GM23338 (cell line): ENCODE results near the gene KRTAP24-1. TPM values are rescaled to one million over a fixed set of nuclear protein-coding genes. Genes with fewer than 3 reads are reported as not detected.

Experiments used
- ATAC-seq: fragments of 200-7000 bp; cut with Tn5 transposase; 3 replicates; pipeline ENCODE4 v1.9.1; 2020
- DNase-seq: peaks from one replicate; pipeline ENCODE4 v3.0.0-alpha.2; 2015; ENCODE audit warnings: low spot score
- H2AFZ ChIP-seq: fragments of 200-600 bp; sonication (generic); 2 replicates; pipeline ENCODE4 v1.8.0; 2016; ENCODE audit warnings: antibody characterized with exemption, mild to moderate bottlenecking, moderate library complexity
- H3F3A ChIP-seq: fragments of 200-600 bp; sonication (generic); replicated peaks from 2 replicates; pipeline ENCODE4 v1.8.0; 2017; ENCODE audit warnings: antibody characterized with exemption, mixed run types, low read depth
- H3K27ac ChIP-seq: fragments of 200-600 bp; sonication (generic); 2 replicates; pipeline ENCODE4 v1.6.1; 2016; ENCODE audit warnings: low read depth
- H3K27me3 ChIP-seq: fragments of 200-600 bp; sonication (generic); 2 replicates; pipeline ENCODE4 v1.8.0; 2016; ENCODE audit warnings: mild to moderate bottlenecking, mixed run types, moderate library complexity; ENCODE audit not compliant: insufficient read depth
- H3K36me3 ChIP-seq: fragments of 200-600 bp; sonication (generic); 2 replicates; pipeline ENCODE4 v1.8.0; 2016; ENCODE audit warnings: mild to moderate bottlenecking; ENCODE audit not compliant: insufficient read depth
- H3K4me1 ChIP-seq: fragments of 200-600 bp; sonication (generic); 2 replicates; pipeline ENCODE4 v1.8.0; 2016; ENCODE audit warnings: mild to moderate bottlenecking, moderate library complexity; ENCODE audit not compliant: insufficient read depth
- H3K4me2 ChIP-seq: fragments of 200-600 bp; sonication (generic); 2 replicates; pipeline ENCODE4 v1.7.1; 2017; ENCODE audit warnings: mixed run types
- H3K4me3 ChIP-seq: fragments of 200-600 bp; sonication (generic); 2 replicates; pipeline ENCODE4 v1.6.1; 2016; ENCODE audit warnings: mixed run types
- H3K79me2 ChIP-seq: fragments of 200-600 bp; sonication (generic); replicated peaks from 2 replicates; pipeline ENCODE4 v1.8.0; 2017; ENCODE audit warnings: mild to moderate bottlenecking; ENCODE audit not compliant: insufficient read depth
- H3K9me2 ChIP-seq: fragments of 200-600 bp; sonication (generic); 2 replicates; pipeline ENCODE4 v1.8.0; 2017; ENCODE audit not compliant: insufficient read depth
- H4K20me1 ChIP-seq: fragments of 200-600 bp; sonication (generic); replicated peaks from 2 replicates; pipeline ENCODE4 v1.8.0; 2017; ENCODE audit warnings: mild to moderate bottlenecking; ENCODE audit not compliant: insufficient read depth
- H3K27ac Mint-ChIP-seq: 2 replicates; pipeline ENCODE4 v1.8.0; 2020; ENCODE audit warnings: inconsistent platforms, mild to moderate bottlenecking, moderate library complexity, mixed read lengths
- H3K27me3 Mint-ChIP-seq: 3 replicates; pipeline ENCODE4 v1.8.0; 2022; ENCODE audit warnings: low read depth, mild to moderate bottlenecking, moderate library complexity, mixed read lengths, inconsistent platforms; ENCODE audit not compliant: insufficient read depth, poor library complexity
- H3K36me3 Mint-ChIP-seq: 3 replicates; pipeline ENCODE4 v1.8.0; 2021; ENCODE audit warnings: low read depth, mild to moderate bottlenecking, inconsistent platforms, moderate library complexity, mixed read lengths
- H3K4me1 Mint-ChIP-seq: 3 replicates; pipeline ENCODE4 v1.8.0; 2020; ENCODE audit warnings: mild to moderate bottlenecking, inconsistent platforms, mixed read lengths
- H3K4me3 Mint-ChIP-seq: 3 replicates; pipeline ENCODE4 v1.8.0; 2021; ENCODE audit warnings: moderate library complexity, mild to moderate bottlenecking, inconsistent platforms, mixed read lengths
- H3K9me3 Mint-ChIP-seq: 3 replicates; pipeline ENCODE4 v1.8.0; 2020; ENCODE audit warnings: moderate library complexity, mild to moderate bottlenecking, inconsistent platforms, mixed read lengths
- CREB1 ChIP-seq: fragments of 250-450 bp; sonication (Bioruptor Pico); IDR thresholded peaks from 2 replicates; pipeline ENCODE4 v1.5.0; 2020; ENCODE audit warnings: low read depth, mild to moderate bottlenecking, moderate library complexity
- EZH2 ChIP-seq: fragments of 200-600 bp; sonication (generic); IDR thresholded peaks from one replicate; pipeline ENCODE4 v1.8.0; 2017; ENCODE audit warnings: antibody characterized with exemption, mild to moderate bottlenecking, low read depth; ENCODE audit not compliant: unreplicated experiment
- EZH2phosphoT487 ChIP-seq: fragments of 200-600 bp; sonication (generic); IDR thresholded peaks from one replicate; pipeline ENCODE4 v1.8.1; 2018; ENCODE audit warnings: antibody characterized with exemption; ENCODE audit not compliant: unreplicated experiment
- JUNB ChIP-seq: IDR thresholded peaks from one replicate; pipeline ENCODE4 v1.6.1; 2016; ENCODE audit warnings: antibody characterized with exemption; ENCODE audit not compliant: unreplicated experiment
- NANOG ChIP-seq: IDR thresholded peaks from 2 replicates; pipeline ENCODE4 v1.6.1; 2016; ENCODE audit warnings: antibody characterized with exemption, borderline replicate concordance
- POLR2AphosphoS5 ChIP-seq: IDR thresholded peaks from 2 replicates; pipeline ENCODE4 v1.6.1; 2016; ENCODE audit warnings: antibody characterized with exemption, low read depth
- STAT1 ChIP-seq: IDR thresholded peaks from one replicate; pipeline ENCODE4 v1.6.1; 2016; ENCODE audit warnings: antibody characterized with exemption; ENCODE audit not compliant: unreplicated experiment
- ZNF331 ChIP-seq: fragments of 250-450 bp; sonication (Bioruptor Pico); IDR thresholded peaks from 2 replicates; pipeline ENCODE4 v1.5.0; 2020; ENCODE audit warnings: low read depth, mild to moderate bottlenecking, moderate library complexity
- ZNF462 ChIP-seq: fragments of 250-450 bp; sonication (Bioruptor Pico); IDR thresholded peaks from 2 replicates; pipeline ENCODE4 v1.5.0; 2020; ENCODE audit warnings: mild to moderate bottlenecking, moderate library complexity
- polyA plus RNA-seq: library from polyadenylated mRNA; unstranded; fragments of >200 nt; fragmentation: Nextera tagmentation; extraction: Ambion mirVana; gene quantifications from 2 replicates; pipeline ENCODE4 v1.2.1, GENCODE V29; 2016
- total RNA-seq: library from RNA; depleted of rRNA; stranded (reverse); fragments of >200 nt; shearing (Covaris generic); gene quantifications from 2 replicates; pipeline ENCODE4 v1.2.3, GENCODE V29; 2014
- TF ChIP-seq, protein P1 (sequence below), 2 experiments: fragments of 200-600 bp in 1 of 2; sonication (generic) in 1 of 2; conservative IDR thresholded peaks; 2 replicates each; pipeline versions ENCODE4 v1.5.1 to v1.6.1; 2016 to 2017; ENCODE audit warnings: antibody characterized with exemption in 2 of 2, low read depth in 2 of 2, mild to moderate bottlenecking in 2 of 2, moderate library complexity in 1 of 2
- TF ChIP-seq, protein P2 (sequence below): IDR thresholded peaks from 2 replicates; pipeline ENCODE4 v1.6.1; 2016; ENCODE audit warnings: antibody characterized with exemption
- TF ChIP-seq, protein P3 (sequence below): IDR thresholded peaks from one replicate; pipeline ENCODE4 v1.6.1; 2018; ENCODE audit warnings: antibody characterized with exemption; ENCODE audit not compliant: unreplicated experiment

The KRTAP24-1 gene
- total and polyA plus RNA-seq, 2 experiments from 2014 or later: not detected

- no peaks in the 10 kb centered on the region for H3K27me3 Mint-ChIP-seq
- no peaks in the 10 kb centered on the region for H3K9me3 Mint-ChIP-seq
- DNase-seq (no peak), ATAC-seq (no peak)
- no peaks in the 10 kb centered on the region for H3K4me1 ChIP-seq
- H3K36me3 ChIP-seq: no peaks in the 10 kb centered on the region
- H3K4me3 ChIP-seq: no peak overlapping the region
- no peak overlapping the region for H3K27ac ChIP-seq
- H4K20me1 ChIP-seq: no peaks in the 10 kb centered on the region
- H3K27me3 ChIP-seq: no peaks in the 10 kb centered on the region
- H3F3A ChIP-seq: no peaks in the 10 kb centered on the region
- TF ChIP-seq CREB1 (CRISPR knock-in tag) (no peak), EZH2 (no peak), ZNF331 (CRISPR knock-in tag) (no peak), JUNB (no peak), POLR2AphosphoS5 (no peak), EZH2phosphoT487 (no peak), STAT1 (no peak), NANOG (no peak), ZNF462 (CRISPR knock-in tag) (no peak)
- TF ChIP-seq, protein P1, sequence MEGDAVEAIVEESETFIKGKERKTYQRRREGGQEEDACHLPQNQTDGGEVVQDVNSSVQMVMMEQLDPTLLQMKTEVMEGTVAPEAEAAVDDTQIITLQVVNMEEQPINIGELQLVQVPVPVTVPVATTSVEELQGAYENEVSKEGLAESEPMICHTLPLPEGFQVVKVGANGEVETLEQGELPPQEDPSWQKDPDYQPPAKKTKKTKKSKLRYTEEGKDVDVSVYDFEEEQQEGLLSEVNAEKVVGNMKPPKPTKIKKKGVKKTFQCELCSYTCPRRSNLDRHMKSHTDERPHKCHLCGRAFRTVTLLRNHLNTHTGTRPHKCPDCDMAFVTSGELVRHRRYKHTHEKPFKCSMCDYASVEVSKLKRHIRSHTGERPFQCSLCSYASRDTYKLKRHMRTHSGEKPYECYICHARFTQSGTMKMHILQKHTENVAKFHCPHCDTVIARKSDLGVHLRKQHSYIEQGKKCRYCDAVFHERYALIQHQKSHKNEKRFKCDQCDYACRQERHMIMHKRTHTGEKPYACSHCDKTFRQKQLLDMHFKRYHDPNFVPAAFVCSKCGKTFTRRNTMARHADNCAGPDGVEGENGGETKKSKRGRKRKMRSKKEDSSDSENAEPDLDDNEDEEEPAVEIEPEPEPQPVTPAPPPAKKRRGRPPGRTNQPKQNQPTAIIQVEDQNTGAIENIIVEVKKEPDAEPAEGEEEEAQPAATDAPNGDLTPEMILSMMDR (conservative IDR thresholded peaks at IDR 0.05; ENCODE audit: low read depth in 2 of 2): no peak
- TF ChIP-seq, protein P2, sequence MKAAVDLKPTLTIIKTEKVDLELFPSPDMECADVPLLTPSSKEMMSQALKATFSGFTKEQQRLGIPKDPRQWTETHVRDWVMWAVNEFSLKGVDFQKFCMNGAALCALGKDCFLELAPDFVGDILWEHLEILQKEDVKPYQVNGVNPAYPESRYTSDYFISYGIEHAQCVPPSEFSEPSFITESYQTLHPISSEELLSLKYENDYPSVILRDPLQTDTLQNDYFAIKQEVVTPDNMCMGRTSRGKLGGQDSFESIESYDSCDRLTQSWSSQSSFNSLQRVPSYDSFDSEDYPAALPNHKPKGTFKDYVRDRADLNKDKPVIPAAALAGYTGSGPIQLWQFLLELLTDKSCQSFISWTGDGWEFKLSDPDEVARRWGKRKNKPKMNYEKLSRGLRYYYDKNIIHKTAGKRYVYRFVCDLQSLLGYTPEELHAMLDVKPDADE: no peak
- TF ChIP-seq, protein P3, sequence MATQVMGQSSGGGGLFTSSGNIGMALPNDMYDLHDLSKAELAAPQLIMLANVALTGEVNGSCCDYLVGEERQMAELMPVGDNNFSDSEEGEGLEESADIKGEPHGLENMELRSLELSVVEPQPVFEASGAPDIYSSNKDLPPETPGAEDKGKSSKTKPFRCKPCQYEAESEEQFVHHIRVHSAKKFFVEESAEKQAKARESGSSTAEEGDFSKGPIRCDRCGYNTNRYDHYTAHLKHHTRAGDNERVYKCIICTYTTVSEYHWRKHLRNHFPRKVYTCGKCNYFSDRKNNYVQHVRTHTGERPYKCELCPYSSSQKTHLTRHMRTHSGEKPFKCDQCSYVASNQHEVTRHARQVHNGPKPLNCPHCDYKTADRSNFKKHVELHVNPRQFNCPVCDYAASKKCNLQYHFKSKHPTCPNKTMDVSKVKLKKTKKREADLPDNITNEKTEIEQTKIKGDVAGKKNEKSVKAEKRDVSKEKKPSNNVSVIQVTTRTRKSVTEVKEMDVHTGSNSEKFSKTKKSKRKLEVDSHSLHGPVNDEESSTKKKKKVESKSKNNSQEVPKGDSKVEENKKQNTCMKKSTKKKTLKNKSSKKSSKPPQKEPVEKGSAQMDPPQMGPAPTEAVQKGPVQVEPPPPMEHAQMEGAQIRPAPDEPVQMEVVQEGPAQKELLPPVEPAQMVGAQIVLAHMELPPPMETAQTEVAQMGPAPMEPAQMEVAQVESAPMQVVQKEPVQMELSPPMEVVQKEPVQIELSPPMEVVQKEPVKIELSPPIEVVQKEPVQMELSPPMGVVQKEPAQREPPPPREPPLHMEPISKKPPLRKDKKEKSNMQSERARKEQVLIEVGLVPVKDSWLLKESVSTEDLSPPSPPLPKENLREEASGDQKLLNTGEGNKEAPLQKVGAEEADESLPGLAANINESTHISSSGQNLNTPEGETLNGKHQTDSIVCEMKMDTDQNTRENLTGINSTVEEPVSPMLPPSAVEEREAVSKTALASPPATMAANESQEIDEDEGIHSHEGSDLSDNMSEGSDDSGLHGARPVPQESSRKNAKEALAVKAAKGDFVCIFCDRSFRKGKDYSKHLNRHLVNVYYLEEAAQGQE: no peak
- H3K4me2 ChIP-seq: no peak overlapping the region
- H3K79me2 ChIP-seq: no peaks in the 10 kb centered on the region
- H3K4me3 Mint-ChIP-seq: no peak overlapping the region
- peak overlapping the region; percentile 50; the same call in 1 of the 2 replicates for H2AFZ ChIP-seq
- no peaks in the 10 kb centered on the region for H3K36me3 Mint-ChIP-seq
- peaks cover 3% of the 10 kb centered on the region; the same call in 1 of the 3 replicates for H3K4me1 Mint-ChIP-seq
- H3K27ac Mint-ChIP-seq: no peak overlapping the region
- H3K9me2 ChIP-seq: no peaks in the 10 kb centered on the region
Observed at GRCh38 chr21:30238168-30238567, 44.6 kb downstream of the KRTAP24-1 start.
